Stimulated activated CD4-positive, alpha-beta T cell treated with anti-CD3 and anti-CD28 coated beads, TNF-alpha, amount 100 ng/mL, for 4 hours (primary cell): Measurements from ENCODE around the gene PPA2.
"Not testable (repeated sequence)": the region's sequence is repeated elsewhere in the genome, so short reads cannot be mapped to it uniquely, and the experiment has no call there.

ENCODE experiments used
- DNase-seq, 3 experiments: peaks; one replicate each; pipeline ENCODE4 v3.0.0-alpha.2; 2020; ENCODE audit warnings: low read depth in 3 of 3

PPA2 gene

GRCh38 chr4:105458541-105458940, 15.3 kb downstream of the PPA2 start:
- not testable (repeated sequence) for DNase-seq

GRCh38 chr4:105458001-105458400, 15.9 kb downstream of the PPA2 start:
- no peak for DNase-seq

GRCh38 chr4:105455998-105456397, 17.9 kb downstream of the PPA2 start:
- DNase-seq: no peak

- DNase-seq: no peak
Observed at GRCh38 chr4:105455182-105455581, 18.7 kb downstream of the PPA2 start.

GRCh38 chr4:105453550-105454205, 20.2 kb downstream of the PPA2 start:
- DNase-seq: no peak

GRCh38 chr4:105451346-105451745, 22.5 kb downstream of the PPA2 start:
- no peak for DNase-seq

- DNase-seq: no peak
Observed at GRCh38 chr4:105440890-105441289, 33.0 kb downstream of the PPA2 start.

GRCh38 chr4:105437637-105438036, 36.2 kb downstream of the PPA2 start:
- DNase-seq: no peak

- DNase-seq: no peak
Observed at GRCh38 chr4:105436414-105436813, 37.4 kb downstream of the PPA2 start.

GRCh38 chr4:105434940-105435339, 38.9 kb downstream of the PPA2 start:
- DNase-seq: no peak

GRCh38 chr4:105433421-105433820, 40.4 kb downstream of the PPA2 start:
- DNase-seq: no peak

- DNase-seq: no peak
Observed at GRCh38 chr4:105432438-105432837, 41.4 kb downstream of the PPA2 start.

GRCh38 chr4:105430811-105431210, 43.1 kb downstream of the PPA2 start:
- no peak for DNase-seq

- DNase-seq: no peak
Observed at GRCh38 chr4:105426187-105426897, 47.5 kb downstream of the PPA2 start.

GRCh38 chr4:105422207-105422920, 51.5 kb downstream of the PPA2 start:
- DNase-seq: no peak

GRCh38 chr4:105417624-105418023, 56.2 kb downstream of the PPA2 start:
- no peak for DNase-seq

GRCh38 chr4:105415281-105415744, 58.5 kb downstream of the PPA2 start:
- DNase-seq: no peak

GRCh38 chr4:105414316-105414715, 59.5 kb downstream of the PPA2 start:
- DNase-seq: no peak

GRCh38 chr4:105409135-105409534, 64.7 kb downstream of the PPA2 start:
- DNase-seq: not testable (repeated sequence)

- no peak for DNase-seq
Observed at GRCh38 chr4:105400901-105401677, 72.8 kb downstream of the PPA2 start.

- no peak for DNase-seq
Observed at GRCh38 chr4:105399532-105400161, 74.2 kb downstream of the PPA2 start.
